Thyroid gland (tissue), 4 donors: ENCODE measurements around the gene KRTAP19-8. TPM values are rescaled to one million over a fixed set of nuclear protein-coding genes. Genes with fewer than 3 reads are reported as not detected.

Experiments
- DNase-seq, 2 donors: peaks; one replicate each; pipeline ENCODE4 v3.0.0-alpha.2; 2019
- H3K27ac ChIP-seq, 3 donors: fragments of 200-600 bp; sonication (generic); 1 replicate in 2 of 3; 2 replicates in 1 of 3; pipeline ENCODE4 v1.5.1; 2016 to 2019; ENCODE audit warnings: mild to moderate bottlenecking in 1 of 3, moderate library complexity in 1 of 3
- H3K27me3 ChIP-seq: fragments of 200-600 bp; sonication (generic); one replicate; pipeline ENCODE4 v1.5.1; 2019
- H3K36me3 ChIP-seq, 2 donors: fragments of 200-600 bp; sonication (generic); one replicate each; pipeline ENCODE4 v1.5.1; 2016 to 2019
- H3K4me1 ChIP-seq, 2 donors: fragments of 200-600 bp; sonication (generic); one replicate each; pipeline ENCODE4 v1.5.1; 2017 to 2019
- H3K4me3 ChIP-seq, 3 donors: fragments of 200-600 bp; sonication (generic); replicated peaks in 1 of 3; 1 replicate in 2 of 3; 2 replicates in 1 of 3; pipeline ENCODE4 v1.5.1; 2016; ENCODE audit warnings: mild to moderate bottlenecking in 1 of 3
- H3K9me3 ChIP-seq: fragments of 200-600 bp; sonication (generic); one replicate; pipeline ENCODE4 v1.5.1; 2017
- POLR2A ChIP-seq, 2 donors: fragments of 450-650 bp; IDR thresholded peaks; one replicate each; pipeline ENCODE4 v1.6.1; 2017; ENCODE audit warnings: antibody characterized with exemption in 2 of 2, mild to moderate bottlenecking in 2 of 2, moderate library complexity in 1 of 2
- whole genome bisulfite sequencing, 2 donors: methylation state at CpG; one replicate each; pipeline ENCODE4 v1.1.5; 2017; 5-methylcytosine and 5-hydroxymethylcytosine counted together
- intact Hi-C: fragments of 100-400 bp; cut with DNase I; formaldehyde crosslinking; loops from one replicate; pipeline ENCODE4 v1.15.1; 2023
- total RNA-seq, 4 donors: library from RNA; depleted of rRNA; stranded (reverse); fragments of >200 nt; gene quantifications; one replicate each; pipeline ENCODE4 v1.2.3, GENCODE V29; 2016
- TF ChIP-seq, protein P1 (sequence below), 6 experiments: fragments of 200-600 bp in 3 of 6; fragments of 450-650 bp in 3 of 6; sonication (generic) in 3 of 6; IDR thresholded peaks; one replicate each; pipeline ENCODE4 v1.5.1; 2016 to 2019; ENCODE audit warnings: antibody characterized with exemption in 6 of 6, mild to moderate bottlenecking in 2 of 6, inconsistent platforms in 1 of 6, moderate library complexity in 1 of 6

The KRTAP19-8 gene
- not detected for total RNA-seq

- DNase-seq = no peak
- Histone ChIP-seq H3K4me3 (no peak within 1 kb of the TSS), H3K36me3 (no peaks in the 10 kb centered on the region), H3K4me1 (no peaks in the 10 kb centered on the region), H3K27me3 (no peaks in the 10 kb centered on the region), H3K27ac (no peak within 1 kb of the TSS), H3K9me3 (no peaks in the 10 kb centered on the region)
- intact Hi-C loops = no loop called here
- TF ChIP-seq, protein P1, sequence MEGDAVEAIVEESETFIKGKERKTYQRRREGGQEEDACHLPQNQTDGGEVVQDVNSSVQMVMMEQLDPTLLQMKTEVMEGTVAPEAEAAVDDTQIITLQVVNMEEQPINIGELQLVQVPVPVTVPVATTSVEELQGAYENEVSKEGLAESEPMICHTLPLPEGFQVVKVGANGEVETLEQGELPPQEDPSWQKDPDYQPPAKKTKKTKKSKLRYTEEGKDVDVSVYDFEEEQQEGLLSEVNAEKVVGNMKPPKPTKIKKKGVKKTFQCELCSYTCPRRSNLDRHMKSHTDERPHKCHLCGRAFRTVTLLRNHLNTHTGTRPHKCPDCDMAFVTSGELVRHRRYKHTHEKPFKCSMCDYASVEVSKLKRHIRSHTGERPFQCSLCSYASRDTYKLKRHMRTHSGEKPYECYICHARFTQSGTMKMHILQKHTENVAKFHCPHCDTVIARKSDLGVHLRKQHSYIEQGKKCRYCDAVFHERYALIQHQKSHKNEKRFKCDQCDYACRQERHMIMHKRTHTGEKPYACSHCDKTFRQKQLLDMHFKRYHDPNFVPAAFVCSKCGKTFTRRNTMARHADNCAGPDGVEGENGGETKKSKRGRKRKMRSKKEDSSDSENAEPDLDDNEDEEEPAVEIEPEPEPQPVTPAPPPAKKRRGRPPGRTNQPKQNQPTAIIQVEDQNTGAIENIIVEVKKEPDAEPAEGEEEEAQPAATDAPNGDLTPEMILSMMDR (IDR thresholded peaks at IDR 0.05) = no peak
- TF ChIP-seq POLR2A (IDR thresholded peaks at IDR 0.05) = no peak
- WGBS, 2 donors = 70 to 78% methylated on average over 2 of the region's 2 CpGs
Measured at GRCh38 chr21:31038376-31038775, at the start of gene KRTAP19-8. TSS of gene KRTAP19-8 (minus strand) at chr21:31038476. CDS start at chr21:31038443, 33 bp downstream.

- no peaks in the 10 kb centered on the region for H3K9me3 ChIP-seq
- no peaks in the 10 kb centered on the region for H3K36me3 ChIP-seq
- intact Hi-C loops = loop anchor here (5.0 kb wide), 1 partner anchor 746 kb away; no protein-coding TSS in a partner anchor
- WGBS, 2 donors = 83 to 86% methylated on average over 29 to 33 of the region's 34 CpGs
- H3K4me1 ChIP-seq = no peaks in the 10 kb centered on the region
- DNase-seq = no peak
- H3K27ac ChIP-seq = no peak overlapping the region
- no peak overlapping the region for H3K4me3 ChIP-seq
- TF ChIP-seq, protein P1 (IDR thresholded peaks at IDR 0.05) = no peak
- TF ChIP-seq POLR2A (IDR thresholded peaks at IDR 0.05) = no peak
- H3K27me3 ChIP-seq = no peaks in the 10 kb centered on the region
Measured at GRCh38 chr21:31087639-31088473, 49.6 kb upstream of the KRTAP19-8 start.

DNA sequence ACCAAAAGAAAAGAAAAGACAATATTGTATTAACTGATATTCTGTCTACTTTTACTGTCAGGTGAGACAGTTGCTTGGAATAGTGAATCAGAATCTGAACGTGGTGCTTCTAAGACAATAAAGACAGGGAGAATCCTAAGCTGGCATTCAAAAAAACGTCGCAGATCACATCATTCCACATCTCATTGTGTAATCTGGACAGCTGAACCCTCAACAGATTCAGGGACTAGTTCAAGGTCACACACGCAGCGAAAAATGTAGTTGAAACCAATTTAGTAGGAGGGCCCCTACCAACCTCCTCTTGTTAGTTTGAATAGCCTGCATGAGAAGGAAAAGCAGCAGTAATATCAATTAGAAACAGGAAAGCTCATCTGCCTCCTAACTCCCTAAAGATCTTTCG, 46.4 kb upstream of the KRTAP19-8 start:
- Histone ChIP-seq H3K4me3 (no peak overlapping the region), H3K4me1 (no peaks in the 10 kb centered on the region), H3K27me3 (no peaks in the 10 kb centered on the region), H3K27ac (no peak overlapping the region), H3K36me3 (no peaks in the 10 kb centered on the region), H3K9me3 (no peaks in the 10 kb centered on the region)
- DNase-seq = no peak
- TF ChIP-seq, protein P1 (IDR thresholded peaks at IDR 0.05) = no peak
- TF ChIP-seq POLR2A (IDR thresholded peaks at IDR 0.05) = no peak
- intact Hi-C loops = loop anchor here (5.0 kb wide), 1 partner anchor 742 kb away; no protein-coding TSS in a partner anchor
- 83 to 91% methylated on average over 6 of the region's 6 CpGs for WGBS, 2 donors

DNA sequence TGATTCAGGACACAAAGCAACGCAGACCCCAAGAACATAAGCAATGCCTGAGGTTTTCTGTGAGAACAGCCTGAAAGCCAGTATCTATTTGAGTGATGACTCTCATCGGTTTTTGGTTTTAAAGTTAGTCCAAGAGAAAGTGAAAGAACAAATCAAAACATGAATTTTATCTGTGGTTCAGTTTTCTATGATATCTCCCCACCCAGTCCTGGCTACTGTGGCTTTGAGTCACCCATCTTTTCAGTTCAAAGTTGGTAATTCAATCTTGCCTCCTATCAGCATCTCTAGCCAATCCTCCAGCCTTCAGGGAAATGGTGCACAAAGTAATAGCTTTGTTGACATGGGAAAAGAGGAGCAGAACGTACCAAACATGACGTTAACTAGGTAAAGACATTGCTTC, 40.5 kb upstream of the KRTAP19-8 start:
- Histone ChIP-seq H3K4me1 (no peaks in the 10 kb centered on the region), H3K9me3 (no peaks in the 10 kb centered on the region), H3K4me3 (no peak overlapping the region), H3K27me3 (no peaks in the 10 kb centered on the region), H3K27ac (no peak overlapping the region), H3K36me3 (no peaks in the 10 kb centered on the region)
- no peak for DNase-seq
- intact Hi-C loops = no loop called here
- WGBS, 2 donors = 55 to 64% methylated on average over 4 of the region's 4 CpGs
- TF ChIP-seq, protein P1 (IDR thresholded peaks at IDR 0.05) = no peak
- TF ChIP-seq POLR2A (IDR thresholded peaks at IDR 0.05) = no peak

GRCh38 chr21:31078216-31078615, 39.9 kb upstream of the KRTAP19-8 start:
- H3K27me3 ChIP-seq = no peaks in the 10 kb centered on the region
- intact Hi-C loops = no loop called here
- no peak overlapping the region for H3K4me3 ChIP-seq
- no peak overlapping the region for H3K27ac ChIP-seq
- no peak for DNase-seq
- no peaks in the 10 kb centered on the region for H3K36me3 ChIP-seq
- H3K4me1 ChIP-seq = no peaks in the 10 kb centered on the region
- 94 to 97% methylated on average over 4 of the region's 4 CpGs for WGBS, 2 donors
- no peaks in the 10 kb centered on the region for H3K9me3 ChIP-seq
- no peak for TF ChIP-seq POLR2A (IDR thresholded peaks at IDR 0.05)
- TF ChIP-seq, protein P1 (IDR thresholded peaks at IDR 0.05) = no peak
